ENCODE measurements around the gene TIGIT.
"Not testable (repeated sequence)": the region's sequence is repeated elsewhere in the genome, so short reads cannot be mapped to it uniquely, and the experiment has no call there.

Gene TIGIT

GRCh38 chr3:114293838-114294535, at the start of gene TIGIT:
Gene TIGIT (plus strand): TSS chr3:114294028. CDS start chr3:114294062, 34 bp downstream.
- DNase-seq = no peak

DNA sequence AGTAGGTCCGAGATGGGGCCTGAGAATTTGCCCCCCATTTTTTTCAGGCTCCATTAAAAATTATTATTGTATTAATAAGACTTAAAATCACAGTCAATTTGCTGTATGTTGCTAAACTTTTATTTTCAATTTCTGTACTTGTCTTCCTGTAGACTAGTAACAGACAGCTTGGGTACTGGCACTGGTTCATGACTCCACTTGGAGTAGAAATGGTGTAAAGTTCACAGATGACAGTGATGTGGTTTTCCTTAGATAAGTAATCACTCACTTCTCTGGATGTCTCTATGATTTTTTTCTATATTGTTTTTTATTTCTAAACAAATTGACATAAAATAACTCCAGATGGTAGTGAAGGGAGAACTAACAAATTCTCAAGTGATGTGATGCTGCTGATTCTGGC, 40.9 kb upstream of the TIGIT start:
- DNase-seq = no peak

DNA sequence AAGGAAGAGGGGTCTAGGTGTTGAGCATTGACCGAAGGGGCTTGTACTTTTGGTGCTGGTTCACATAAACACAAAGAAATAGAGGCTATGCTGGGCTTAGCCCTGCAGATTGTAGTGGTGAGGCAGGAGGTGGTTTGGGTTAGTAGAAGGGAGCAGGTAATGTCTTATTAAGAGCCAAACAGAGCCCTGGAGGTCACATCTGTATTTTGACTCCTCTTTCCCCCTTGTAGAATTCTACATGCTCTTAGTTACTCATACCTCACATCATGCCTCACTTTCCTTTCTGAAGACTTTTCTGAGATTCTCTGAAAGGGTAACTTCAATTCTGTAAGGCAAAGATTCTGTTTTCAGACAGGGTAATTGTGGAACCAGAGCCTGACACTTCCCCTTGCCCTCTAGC, 40.3 kb upstream of the TIGIT start:
- no peak for DNase-seq

GRCh38 chr3:114259566-114259965, 34.3 kb upstream of the TIGIT start:
- DNase-seq = no peak

GRCh38 chr3:114260152-114260551, 33.7 kb upstream of the TIGIT start:
- DNase-seq = no peak

DNA sequence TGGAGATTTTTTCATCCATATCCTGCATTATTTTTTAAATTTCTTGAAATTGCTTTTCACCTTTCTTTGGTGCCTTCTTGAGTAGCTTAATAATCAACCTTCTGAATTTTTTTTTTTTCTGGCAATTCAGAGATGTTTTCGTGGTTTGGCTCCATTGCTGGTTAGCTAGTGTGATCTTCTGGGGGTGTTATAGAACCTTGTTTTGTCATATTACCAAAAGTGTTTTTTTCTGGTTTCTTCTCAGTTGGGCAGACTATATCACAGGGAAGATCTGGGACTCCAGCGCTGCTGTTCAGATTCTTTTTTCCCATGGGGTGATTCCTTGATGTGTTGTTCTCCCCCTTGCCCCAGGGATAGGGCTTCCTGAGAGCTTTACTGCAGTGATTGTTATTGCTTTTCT, 23.8 kb upstream of the TIGIT start:
- DNase-seq = no peak

DNA sequence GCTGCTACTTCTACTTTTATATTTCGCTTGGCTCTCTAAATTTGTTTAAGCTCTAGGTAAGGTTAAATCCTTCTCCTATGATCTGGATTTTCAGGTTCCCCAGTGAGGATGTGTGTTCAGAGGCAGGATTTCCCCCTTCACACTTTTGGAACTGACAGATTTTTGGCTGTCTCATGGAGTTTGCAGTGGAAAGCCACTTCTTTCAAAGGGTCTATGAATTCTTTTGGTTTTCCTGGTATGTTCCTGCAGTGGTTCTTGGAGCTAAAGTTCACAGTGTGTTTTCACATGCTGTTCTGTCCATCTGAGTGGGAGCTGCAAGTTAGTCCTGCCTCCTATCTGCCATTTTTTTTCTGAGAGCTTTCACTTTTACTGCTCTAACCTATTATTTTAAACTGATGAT, 21.6 kb upstream of the TIGIT start:
- no peak for DNase-seq

GRCh38 chr3:114274929-114275328, 18.9 kb upstream of the TIGIT start:
- DNase-seq = peak; percentile 48

DNA sequence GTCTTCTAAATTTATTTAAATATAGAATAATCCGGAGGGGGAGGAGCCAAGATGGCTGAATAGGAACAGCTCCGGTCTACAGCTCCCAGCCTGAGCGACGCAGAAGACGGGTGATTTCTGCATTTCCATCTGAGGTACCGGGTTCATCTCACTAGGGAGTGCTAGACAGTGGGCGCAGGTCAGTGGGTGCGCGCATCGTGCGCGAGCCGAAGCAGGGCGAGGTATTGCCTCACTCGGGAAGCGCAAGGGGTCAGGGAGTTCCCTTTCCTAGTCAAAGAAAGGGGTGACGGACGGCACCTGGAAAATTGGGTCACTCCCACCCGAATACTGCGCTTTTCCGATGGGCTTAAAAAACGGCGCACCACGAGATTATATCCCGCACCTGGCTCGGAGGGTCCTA, 17.0 kb upstream of the TIGIT start:
- DNase-seq = not testable (repeated sequence)

DNA sequence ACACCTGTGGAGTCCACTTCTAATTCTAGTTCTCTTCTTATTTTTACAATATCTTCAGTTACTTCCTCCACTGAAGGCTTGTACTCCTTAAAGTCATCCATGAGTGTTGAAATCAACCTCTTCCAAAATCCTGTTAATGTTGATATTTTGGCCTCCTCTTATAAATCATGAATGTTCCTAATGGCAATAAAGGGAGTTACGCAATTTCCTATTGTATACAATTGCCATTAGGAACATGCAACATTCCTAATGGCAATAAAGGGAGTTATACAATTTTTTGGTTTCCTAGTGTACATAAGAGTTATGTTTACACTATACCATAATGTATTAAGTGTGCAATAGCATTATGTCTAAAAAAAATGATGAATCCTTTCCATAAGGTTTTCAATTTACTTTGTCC, 9.2 kb upstream of the TIGIT start:
- DNase-seq = no peak

DNA sequence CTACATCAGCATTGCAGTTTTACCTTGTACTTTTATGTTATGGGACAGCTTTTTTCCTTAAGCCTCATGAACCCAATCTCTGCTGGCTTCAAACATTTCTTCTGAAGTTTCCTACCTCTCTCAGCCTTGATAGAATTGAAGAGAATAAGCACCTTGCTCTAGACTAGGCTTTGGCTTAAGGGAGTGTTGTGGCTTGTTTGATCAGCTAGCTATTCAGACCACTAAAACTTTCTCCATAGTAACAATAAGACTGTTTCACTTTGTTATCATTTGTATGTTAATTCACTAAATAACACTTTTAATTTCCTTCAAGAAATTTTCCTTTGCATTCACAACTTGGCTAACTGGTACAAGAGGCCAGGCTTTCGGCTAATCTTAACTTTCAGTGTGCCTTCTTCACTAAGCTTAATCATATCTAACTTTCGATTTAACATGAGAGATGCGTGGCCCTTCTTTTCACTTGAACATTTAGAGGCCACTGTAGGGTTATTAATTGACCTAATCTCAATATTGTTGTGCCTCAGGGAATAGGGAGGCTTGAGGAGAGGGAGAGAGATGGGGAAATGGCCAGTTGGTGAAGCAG, 8.1 kb upstream of the TIGIT start:
- no peak for DNase-seq

DNA sequence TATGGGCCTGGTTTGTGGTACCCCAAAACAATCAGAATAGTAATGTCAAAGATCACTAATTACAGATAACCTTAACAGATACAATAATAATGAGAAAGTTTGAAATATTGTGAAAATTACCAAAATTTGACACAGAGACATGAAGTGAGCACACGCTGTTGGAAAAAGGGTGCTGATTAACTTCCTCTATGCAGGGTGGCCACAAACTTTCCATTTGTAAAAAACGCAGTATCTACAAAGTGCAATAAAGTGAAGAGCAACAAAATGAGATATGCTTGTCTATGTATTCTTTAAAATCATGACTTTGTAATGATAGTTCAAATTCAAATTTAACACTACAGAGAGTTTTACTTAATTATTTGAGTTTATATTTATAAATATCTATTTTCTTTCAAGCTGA, 7.6 kb upstream of the TIGIT start:
- no peak for DNase-seq

GRCh38 chr3:114290911-114291901, 2.6 kb upstream of the TIGIT start:
- peak; percentile 81 for DNase-seq

GRCh38 chr3:114294940-114295480, 1.2 kb downstream of the TIGIT start:
- no peak for DNase-seq

GRCh38 chr3:114295946-114296345, 2.1 kb downstream of the TIGIT start:
- DNase-seq = no peak

GRCh38 chr3:114299421-114299820, 5.6 kb downstream of the TIGIT start:
- peak; percentile 32 for DNase-seq

DNA sequence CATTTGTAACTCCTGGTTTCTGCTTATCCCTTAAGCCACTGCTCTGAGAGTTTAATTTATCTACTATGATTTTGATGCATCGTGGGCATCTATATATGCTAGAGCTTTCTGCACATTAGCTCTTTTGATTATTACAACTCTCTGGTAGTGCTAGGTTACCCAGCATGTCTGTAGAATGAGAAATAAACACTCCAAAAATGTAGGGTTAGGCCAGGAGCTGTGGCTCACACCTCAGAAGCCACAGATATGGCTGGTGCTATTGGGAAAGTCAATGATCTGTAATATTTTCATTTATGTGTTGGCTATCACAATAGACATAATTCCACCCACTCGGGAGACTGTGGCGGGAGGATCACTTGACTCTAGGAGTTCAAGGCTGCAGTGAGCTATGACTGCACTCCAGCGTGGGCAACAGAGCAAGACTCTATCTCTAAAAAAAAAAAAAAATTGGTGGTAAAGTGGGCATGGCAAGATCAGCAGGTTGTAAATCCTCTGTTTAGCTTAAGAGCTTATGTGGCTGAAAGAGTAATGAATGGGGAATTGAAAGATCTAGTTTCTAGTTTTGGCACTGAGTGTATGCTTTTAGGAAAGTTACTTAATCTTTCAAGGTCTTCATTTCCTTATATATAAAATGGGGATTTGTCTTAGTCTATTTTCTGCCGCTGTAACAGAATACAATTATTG, 6.3 kb downstream of the TIGIT start:
- DNase-seq = no peak

- no peak for DNase-seq
These were observed 13.5 kb downstream of the TIGIT start for GRCh38 chr3:114307222-114307830.

DNA sequence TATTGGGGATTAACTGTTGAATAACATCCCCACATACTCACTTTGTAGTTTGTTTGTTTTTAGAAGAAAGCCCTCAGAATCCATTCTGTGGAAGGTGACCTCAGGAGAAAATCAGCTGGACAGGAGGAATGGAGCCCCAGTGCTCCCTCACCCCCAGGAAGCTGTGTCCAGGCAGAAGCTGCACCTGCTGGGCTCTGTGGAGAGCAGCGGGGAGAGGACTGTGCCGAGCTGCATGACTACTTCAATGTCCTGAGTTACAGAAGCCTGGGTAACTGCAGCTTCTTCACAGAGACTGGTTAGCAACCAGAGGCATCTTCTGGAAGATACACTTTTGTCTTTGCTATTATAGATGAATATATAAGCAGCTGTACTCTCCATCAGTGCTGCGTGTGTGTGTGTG, 14.0 kb downstream of the TIGIT start:
- no peak for DNase-seq

DNA sequence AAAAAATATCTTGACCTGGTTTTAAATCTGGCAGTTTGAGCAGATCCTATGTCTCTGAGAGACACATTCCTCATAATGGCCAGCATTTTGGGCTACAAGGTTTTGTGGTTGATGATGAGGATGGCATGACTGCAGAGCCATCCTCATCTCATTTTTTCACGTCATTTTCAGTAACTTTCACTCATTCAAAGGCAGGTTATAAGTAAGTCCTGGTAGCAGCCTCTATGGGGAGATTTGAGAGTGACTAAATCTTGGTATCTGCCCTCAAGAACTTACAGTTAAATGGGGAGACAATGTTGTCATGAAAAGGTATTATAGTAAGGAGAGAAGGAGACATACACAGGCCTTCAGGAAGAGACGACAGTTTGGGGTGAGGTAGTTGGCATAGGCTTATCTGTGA, 14.5 kb downstream of the TIGIT start:
- no peak for DNase-seq

- DNase-seq = no peak
These were observed 15.0 kb downstream of the TIGIT start for GRCh38 chr3:114308830-114309229.

DNA sequence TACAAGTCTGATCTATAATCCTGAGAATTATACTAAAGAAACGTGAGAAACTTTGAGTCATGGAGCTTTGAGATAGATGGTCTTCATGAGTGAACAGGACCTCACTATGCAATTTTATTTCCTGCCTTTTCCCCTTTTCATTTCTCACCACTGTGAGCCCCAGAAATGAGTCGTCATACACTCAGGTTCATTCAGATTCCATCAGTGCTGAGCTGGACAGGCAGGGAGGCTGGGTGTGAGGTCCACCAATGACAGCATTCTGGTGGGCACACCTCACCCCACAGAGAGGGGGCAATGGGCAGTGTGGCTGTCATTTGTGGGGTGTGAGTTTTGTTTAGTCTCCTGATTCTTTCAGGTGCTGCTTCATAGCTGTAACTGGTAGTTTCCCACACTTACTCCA, 16.9 kb downstream of the TIGIT start:
- no peak for DNase-seq
